GM12801 (cell line): ENCODE data around the gene COL28A1.

Experiments used
- CTCF ChIP-seq: IDR thresholded peaks from one replicate; pipeline ENCODE4 v1.5.1; 2011; ENCODE audit warnings: control low read depth; ENCODE audit not compliant: insufficient read length; ENCODE audit errors: extremely low read depth

Gene COL28A1

GRCh38 chr7:7565746-7566650 lies 30.3 kb upstream of the COL28A1 start:
- TF ChIP-seq CTCF, result no peak

GRCh38 chr7:7565018-7565680 lies 29.5 kb upstream of the COL28A1 start:
- TF ChIP-seq CTCF, result no peak

GRCh38 chr7:7564323-7564780 lies 28.7 kb upstream of the COL28A1 start:
- no peak for TF ChIP-seq CTCF

GRCh38 chr7:7563813-7564212 lies 28.1 kb upstream of the COL28A1 start:
- TF ChIP-seq CTCF, result no peak

- TF ChIP-seq CTCF, result no peak
Measured at GRCh38 chr7:7563269-7563668, 27.6 kb upstream of the COL28A1 start.

GRCh38 chr7:7562736-7563135 lies 27.1 kb upstream of the COL28A1 start:
- TF ChIP-seq CTCF, result no peak

- no peak for TF ChIP-seq CTCF
Measured at GRCh38 chr7:7557252-7557651, 21.6 kb upstream of the COL28A1 start.
